Esophagus muscularis mucosa (tissue), 3 donors: ENCODE results near the gene NOX4.

Experiments
- POLR2A ChIP-seq: fragments of 450-650 bp; IDR thresholded peaks from one replicate; pipeline ENCODE4 v1.6.1; 2017; ENCODE audit warnings: antibody characterized with exemption, moderate library complexity, mild to moderate bottlenecking, low read depth
- TF ChIP-seq, protein P1 (sequence below), 3 experiments: fragments of 200-600 bp in 2 of 3; fragments of 450-650 bp in 1 of 3; sonication (generic) in 2 of 3; IDR thresholded peaks; one replicate each; pipeline ENCODE4 v1.5.1; 2017 to 2019; ENCODE audit warnings: antibody characterized with exemption in 3 of 3, mild to moderate bottlenecking in 2 of 3, moderate library complexity in 1 of 3

DNA sequence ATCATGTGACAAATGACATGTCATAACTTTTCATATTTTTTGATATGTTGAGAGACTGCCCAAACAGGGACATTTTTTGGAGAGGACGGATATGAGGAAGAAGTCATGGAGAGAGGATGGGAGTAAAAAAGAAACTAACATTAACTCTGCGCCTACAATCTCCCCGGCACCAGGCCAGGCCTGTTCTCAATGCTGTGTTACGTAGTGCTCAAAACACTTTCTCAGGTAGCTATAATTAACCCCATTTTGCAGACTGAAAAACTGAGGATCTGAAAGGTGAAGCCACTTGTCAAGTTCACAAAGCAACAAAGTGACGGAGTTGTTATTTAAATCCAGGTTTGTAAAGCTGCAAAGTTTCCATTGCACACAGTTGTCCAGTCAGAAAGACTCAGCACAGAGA is 17.4 kb upstream of the NOX4 start:
- TF ChIP-seq, protein P1, sequence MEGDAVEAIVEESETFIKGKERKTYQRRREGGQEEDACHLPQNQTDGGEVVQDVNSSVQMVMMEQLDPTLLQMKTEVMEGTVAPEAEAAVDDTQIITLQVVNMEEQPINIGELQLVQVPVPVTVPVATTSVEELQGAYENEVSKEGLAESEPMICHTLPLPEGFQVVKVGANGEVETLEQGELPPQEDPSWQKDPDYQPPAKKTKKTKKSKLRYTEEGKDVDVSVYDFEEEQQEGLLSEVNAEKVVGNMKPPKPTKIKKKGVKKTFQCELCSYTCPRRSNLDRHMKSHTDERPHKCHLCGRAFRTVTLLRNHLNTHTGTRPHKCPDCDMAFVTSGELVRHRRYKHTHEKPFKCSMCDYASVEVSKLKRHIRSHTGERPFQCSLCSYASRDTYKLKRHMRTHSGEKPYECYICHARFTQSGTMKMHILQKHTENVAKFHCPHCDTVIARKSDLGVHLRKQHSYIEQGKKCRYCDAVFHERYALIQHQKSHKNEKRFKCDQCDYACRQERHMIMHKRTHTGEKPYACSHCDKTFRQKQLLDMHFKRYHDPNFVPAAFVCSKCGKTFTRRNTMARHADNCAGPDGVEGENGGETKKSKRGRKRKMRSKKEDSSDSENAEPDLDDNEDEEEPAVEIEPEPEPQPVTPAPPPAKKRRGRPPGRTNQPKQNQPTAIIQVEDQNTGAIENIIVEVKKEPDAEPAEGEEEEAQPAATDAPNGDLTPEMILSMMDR (IDR thresholded peaks at IDR 0.05): no peak
- TF ChIP-seq POLR2A: no peak
